HG03432 (cell line): ENCODE data around the gene PCDH11X.
"Not testable (repeated sequence)": the region's sequence is repeated elsewhere in the genome, so short reads cannot be mapped to it uniquely, and the experiment has no call there.

Source experiments
- ATAC-seq: cut with Tn5 transposase; IDR thresholded peaks from one replicate; pipeline ENCODE4 v1.9.1; 2021; ENCODE audit warnings: mild to moderate bottlenecking, moderate library complexity; ENCODE audit not compliant: unreplicated experiment

PCDH11X gene, protein sequence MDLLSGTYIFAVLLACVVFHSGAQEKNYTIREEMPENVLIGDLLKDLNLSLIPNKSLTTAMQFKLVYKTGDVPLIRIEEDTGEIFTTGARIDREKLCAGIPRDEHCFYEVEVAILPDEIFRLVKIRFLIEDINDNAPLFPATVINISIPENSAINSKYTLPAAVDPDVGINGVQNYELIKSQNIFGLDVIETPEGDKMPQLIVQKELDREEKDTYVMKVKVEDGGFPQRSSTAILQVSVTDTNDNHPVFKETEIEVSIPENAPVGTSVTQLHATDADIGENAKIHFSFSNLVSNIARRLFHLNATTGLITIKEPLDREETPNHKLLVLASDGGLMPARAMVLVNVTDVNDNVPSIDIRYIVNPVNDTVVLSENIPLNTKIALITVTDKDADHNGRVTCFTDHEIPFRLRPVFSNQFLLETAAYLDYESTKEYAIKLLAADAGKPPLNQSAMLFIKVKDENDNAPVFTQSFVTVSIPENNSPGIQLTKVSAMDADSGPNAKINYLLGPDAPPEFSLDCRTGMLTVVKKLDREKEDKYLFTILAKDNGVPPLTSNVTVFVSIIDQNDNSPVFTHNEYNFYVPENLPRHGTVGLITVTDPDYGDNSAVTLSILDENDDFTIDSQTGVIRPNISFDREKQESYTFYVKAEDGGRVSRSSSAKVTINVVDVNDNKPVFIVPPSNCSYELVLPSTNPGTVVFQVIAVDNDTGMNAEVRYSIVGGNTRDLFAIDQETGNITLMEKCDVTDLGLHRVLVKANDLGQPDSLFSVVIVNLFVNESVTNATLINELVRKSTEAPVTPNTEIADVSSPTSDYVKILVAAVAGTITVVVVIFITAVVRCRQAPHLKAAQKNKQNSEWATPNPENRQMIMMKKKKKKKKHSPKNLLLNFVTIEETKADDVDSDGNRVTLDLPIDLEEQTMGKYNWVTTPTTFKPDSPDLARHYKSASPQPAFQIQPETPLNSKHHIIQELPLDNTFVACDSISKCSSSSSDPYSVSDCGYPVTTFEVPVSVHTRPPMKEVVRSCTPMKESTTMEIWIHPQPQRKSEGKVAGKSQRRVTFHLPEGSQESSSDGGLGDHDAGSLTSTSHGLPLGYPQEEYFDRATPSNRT (N-terminal part only)

GRCh38 chrX:91779135-91779534 is at the start of gene PCDH11X:
Gene PCDH11X, plus strand, starts transcription at chrX:91779375. Its CDS starts 56,130 bp downstream, at chrX:91835505.
- ATAC-seq: not testable (repeated sequence)

DNA sequence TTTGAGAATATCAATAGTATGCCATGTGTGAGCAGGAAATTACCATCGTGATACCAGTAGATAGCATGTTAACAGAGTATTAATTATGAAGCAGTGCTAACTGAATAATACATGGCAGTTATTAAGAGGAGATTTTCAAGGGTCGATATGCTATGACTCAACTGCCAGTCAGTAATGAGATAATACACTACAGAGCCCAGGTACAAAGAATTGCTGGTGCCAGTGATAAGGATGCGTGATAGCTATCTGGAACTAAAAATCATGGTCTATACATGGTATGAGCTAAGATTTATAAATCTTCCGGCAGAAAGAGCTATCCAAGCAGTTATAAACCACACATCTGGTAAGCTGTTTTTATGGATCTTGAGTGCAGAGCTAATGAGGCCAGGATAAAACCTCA is 31.7 kb upstream of the PCDH11X start:
- ATAC-seq: not testable (repeated sequence)

GRCh38 chrX:91753022-91753421 is 26.2 kb upstream of the PCDH11X start:
- ATAC-seq: not testable (repeated sequence)

DNA sequence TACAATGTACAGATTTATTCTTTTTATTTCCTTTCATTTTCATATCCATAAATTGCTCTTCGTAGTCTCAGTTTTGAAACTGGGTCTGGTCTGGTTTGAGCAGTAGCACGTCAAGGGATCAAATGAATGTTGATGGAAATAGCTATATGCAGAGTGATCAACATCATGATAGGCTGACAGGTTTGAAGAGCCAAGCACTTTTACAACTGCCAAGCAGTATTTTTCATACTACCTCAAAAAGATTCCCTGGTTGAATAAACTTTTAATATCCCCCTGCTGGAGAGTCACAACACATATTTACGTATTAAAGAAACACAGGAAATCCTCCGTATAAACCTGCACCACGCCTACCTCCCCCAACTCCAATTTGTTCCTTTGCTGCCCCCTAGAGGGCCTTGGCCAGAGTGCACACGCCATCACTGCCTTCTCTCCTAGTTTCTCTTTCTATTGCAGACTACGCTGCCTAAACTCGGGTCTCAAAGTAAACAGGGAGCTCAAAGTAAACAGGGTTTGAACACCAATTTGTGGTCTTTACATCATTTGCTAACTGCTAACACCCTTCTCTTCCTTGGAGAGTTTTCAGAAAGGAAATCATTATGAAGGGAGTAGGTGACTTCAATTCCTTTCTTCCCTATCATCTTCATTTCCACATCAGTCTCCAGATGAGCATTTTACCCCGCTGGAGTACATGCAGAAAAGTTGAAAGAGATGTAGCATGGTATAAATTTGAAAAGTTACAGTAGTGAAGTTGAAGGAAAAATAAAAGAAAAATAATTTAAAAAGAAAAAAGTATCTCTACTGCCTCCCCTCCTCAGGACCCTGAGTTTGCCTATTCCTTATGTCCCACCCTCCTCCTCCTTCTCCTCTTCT is 8.3 kb upstream of the PCDH11X start:
- ATAC-seq: peak; percentile 100

DNA sequence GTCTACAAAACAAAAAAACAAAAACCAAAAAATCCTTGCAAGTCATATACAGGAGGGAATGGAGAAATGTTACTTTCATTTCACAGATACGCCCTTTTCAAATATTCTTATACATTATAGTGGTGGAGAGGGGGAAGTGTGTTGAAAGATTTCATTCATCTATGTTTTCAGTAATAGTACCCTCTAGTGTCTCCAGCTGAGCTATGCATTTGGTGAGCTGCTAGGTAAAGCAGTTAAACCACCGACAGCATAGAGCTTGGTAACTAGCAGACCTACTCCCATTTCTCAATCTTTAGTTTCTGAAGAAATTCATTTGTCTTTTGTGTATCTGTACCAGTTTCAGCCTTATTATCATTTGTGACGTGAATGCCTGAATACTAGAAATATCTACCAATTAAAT is 5.2 kb upstream of the PCDH11X start:
- not testable (repeated sequence) for ATAC-seq

DNA sequence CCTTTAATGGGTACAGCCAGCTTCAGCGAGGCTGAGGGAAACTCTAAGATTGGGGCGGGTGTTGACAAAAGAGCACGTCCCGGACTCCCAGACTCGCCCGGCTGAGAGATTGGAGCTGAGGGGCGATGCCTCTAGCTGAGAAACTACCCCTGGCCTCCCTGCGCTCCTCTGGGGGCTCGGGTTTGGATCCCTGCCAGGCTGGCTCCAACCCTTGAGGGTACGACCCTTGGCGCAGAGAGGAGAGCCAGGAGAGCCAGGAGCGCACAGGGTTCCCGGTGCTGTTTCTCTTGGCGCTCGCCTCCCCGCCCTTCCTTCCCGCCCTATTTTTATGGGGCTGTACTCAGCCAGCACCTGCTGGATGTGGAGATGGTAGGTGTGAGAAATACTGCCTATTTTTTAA is 833 bp downstream of the PCDH11X start:
- not testable (repeated sequence) for ATAC-seq

DNA sequence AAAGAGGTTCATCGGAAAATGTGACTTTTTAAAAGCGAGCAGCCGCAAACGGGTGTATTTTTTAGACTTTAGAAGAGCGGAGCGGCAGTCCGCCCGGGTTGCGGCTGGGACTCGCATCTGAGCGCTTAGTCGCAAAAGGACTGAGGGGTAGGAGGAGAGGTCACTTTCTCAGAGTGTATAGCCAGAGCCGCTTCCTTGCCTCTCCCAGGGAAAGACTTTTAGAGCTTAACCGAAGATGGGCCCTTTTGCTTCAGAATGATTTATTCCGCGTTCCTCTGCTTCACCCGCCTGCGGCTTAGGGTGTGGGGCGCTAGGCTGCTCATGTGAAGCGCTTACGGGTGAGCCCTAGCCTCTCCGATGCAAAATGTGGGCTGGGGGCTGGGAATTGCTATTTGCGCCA is 1.5 kb downstream of the PCDH11X start:
- ATAC-seq: not testable (repeated sequence)

DNA sequence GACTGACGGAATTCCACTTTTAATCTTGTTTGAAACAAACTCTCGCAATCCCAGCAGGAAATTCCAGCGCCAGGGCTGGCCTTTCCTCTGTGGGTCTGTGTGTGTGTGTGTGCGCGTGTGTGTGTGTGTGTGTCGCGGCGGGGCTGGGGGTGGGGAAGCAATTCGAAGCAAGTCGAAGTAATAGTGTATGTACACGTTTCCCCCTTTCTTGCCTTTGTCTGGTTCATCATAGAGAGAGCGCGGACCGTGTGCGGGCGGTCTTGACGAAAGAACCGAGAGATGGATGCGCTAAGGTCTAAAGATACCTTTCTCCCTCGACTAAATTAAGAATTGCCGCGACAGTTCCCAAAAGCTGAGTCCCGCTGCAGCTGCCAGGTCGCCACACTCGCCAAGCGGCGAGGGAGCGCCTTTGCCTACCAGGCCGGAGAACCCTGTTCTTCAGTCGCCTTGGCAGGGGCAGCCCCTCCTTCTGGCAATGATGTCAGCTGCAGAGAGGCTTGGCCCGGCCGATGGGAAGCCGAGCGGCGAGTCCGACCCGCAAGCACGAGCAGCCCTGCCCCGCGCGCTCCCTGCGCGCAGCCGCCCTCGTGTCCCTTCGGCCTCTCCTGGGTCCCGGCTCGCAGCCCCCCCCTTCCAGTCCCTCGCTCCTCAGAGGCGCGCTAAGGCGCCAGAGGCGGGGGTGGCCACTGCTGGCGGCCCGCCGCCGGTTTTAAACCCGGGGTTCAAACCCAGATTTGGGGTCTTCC is 2.6 kb downstream of the PCDH11X start:
- ATAC-seq: not testable (repeated sequence)

DNA sequence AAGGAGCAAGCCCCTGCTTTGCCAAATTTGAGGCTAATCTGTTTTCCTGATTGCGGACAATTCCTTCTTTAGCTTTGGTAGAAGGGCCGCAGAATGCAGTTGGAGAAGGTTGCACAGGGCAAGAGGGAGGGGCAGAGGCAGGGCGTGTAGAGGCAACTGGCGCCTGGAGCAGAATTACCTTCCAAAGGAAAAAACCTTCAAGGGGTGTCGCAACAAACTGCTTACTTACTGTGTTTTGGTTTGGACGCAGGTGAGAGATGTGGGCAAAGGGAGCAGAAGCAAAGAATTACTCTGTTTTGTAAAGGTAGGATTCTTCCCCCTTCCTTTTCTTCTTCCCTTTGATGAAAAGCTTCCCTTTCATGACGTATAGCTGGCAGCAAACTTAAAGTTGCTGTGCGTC is 3.6 kb downstream of the PCDH11X start:
- ATAC-seq: not testable (repeated sequence)

GRCh38 chrX:91817537-91817936 is 38.4 kb downstream of the PCDH11X start:
- not testable (repeated sequence) for ATAC-seq

GRCh38 chrX:91825321-91825720 is 46.1 kb downstream of the PCDH11X start:
- ATAC-seq: not testable (repeated sequence)
